GM13977 (cell line): ENCODE measurements around the gene GPR152.
"Not testable (repeated sequence)": the region's sequence is repeated elsewhere in the genome, so short reads cannot be mapped to it uniquely, and the experiment has no call there.

ENCODE experiments used
- DNase-seq: peaks from one replicate; pipeline ENCODE4 v3.0.0; 2012; ENCODE audit warnings: low spot score
- in situ Hi-C: fragments of 300-500 bp; cut with MboI; formaldehyde crosslinking; loops from one replicate; pipeline ENCODE4 v1.12.0; 2022; ENCODE audit warnings: low sequenced_read_pairs, low pct_unique_long_range_greater_than_20kb, mixed read lengths, inconsistent platforms; ENCODE audit not compliant: unreplicated experiment
- TF ChIP-seq, protein P1 (sequence below): IDR thresholded peaks from 2 replicates; pipeline ENCODE4 v1.5.1; 2012; ENCODE audit warnings: mild to moderate bottlenecking, control low read depth; ENCODE audit not compliant: insufficient read depth; ENCODE audit errors: extremely low read depth, missing control alignments

The GPR152 gene

DNA sequence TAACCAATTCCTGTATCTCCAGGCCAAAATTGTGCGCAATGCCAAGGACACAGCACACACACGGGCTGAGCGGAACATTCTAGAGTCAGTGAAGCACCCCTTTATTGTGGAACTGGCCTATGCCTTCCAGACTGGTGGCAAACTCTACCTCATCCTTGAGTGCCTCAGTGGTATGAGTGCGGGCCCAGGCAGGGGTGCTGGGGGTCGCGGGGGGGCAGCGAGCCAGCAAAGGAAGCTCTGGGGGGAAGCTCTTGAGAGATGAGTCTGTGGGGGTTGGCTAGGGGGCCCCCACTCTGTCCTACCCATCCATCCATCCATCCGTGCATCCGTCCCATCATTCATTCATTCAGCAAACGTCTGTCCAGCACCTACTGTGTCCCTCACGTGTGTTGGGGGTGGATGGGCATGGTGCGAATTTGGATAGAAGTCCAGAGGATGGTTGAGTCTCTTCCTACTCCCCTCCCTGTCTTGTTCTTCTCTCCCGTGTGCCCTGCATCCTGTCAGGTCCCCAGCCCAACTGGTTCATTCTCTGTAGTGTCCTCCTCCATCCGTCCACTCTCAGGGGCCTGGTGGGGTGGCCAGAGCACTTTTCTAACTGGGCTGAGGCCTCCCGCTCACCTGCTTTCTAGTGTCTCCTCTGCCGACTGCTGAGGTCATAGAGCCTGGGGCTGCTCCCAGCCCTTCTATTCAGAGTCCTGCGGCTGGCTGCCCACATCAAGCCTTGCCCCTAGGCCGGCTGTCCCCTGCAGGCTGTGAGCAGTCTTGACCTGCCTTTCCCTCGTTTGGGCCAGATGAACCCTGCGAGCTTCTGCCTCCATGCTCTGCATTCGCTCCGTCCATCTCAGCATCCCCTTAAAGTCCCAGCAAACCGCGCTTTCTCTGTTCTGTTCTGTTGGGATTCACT, 20.9 kb downstream of the GPR152 start:
- TF ChIP-seq, protein P1, sequence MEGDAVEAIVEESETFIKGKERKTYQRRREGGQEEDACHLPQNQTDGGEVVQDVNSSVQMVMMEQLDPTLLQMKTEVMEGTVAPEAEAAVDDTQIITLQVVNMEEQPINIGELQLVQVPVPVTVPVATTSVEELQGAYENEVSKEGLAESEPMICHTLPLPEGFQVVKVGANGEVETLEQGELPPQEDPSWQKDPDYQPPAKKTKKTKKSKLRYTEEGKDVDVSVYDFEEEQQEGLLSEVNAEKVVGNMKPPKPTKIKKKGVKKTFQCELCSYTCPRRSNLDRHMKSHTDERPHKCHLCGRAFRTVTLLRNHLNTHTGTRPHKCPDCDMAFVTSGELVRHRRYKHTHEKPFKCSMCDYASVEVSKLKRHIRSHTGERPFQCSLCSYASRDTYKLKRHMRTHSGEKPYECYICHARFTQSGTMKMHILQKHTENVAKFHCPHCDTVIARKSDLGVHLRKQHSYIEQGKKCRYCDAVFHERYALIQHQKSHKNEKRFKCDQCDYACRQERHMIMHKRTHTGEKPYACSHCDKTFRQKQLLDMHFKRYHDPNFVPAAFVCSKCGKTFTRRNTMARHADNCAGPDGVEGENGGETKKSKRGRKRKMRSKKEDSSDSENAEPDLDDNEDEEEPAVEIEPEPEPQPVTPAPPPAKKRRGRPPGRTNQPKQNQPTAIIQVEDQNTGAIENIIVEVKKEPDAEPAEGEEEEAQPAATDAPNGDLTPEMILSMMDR, result no peak
- DNase-seq, result no peak
- in situ Hi-C loops, result no loop called here

DNA sequence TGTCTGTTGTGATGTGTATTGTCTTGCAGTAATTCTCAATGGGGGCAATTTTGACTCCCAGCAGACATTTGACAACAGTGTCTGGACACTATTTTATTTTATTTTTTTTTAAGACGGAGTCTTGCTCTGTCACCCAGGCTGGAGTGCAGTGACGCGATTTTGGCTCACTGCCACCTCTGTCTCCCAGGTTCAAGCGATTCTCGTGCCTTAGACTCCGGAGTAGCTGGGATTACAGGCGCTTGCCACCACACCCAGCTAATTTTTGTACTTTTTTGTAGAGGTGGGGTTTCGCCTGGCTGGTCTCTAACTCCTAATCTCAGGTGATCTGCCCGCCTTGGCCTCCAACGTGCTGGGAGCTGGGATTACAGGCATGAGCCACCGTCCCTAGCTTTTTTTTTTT, 22.8 kb downstream of the GPR152 start:
- TF ChIP-seq, protein P1, result no peak

DNA sequence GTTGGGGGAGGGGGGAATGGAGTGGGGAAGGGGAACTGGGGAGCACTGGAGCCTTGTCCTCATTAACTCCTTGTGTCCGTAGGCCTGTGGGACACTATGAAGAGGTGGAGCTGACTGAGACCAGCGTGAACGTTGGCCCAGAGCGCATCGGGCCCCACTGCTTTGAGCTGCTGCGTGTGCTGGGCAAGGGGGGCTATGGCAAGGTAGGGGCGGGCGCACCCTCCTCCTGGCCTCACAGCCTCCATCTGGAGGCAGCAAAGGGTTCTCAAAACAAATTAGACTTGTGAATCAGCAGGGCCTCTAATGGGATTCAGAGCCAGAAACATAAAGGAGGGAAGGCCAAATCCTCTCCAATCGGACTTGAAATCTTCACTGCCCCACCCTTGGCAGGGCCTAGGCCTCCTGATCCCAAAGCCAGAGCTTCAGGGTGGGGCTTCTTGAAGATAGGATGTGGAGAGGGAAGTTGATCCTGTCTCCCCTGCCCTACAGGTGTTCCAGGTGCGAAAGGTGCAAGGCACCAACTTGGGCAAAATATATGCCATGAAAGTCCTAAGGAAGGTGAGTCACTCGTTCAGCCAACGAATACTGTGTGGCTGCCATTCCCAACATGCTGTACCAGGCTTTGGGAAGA, 23.4 kb downstream of the GPR152 start:
- TF ChIP-seq, protein P1, result no peak
- no peak for DNase-seq
- in situ Hi-C loops, result no loop called here

More for the DNA sequence above, 22.8 kb downstream of the GPR152 start:
- in situ Hi-C loops, result no loop called here
- DNase-seq, result no peak

DNA sequence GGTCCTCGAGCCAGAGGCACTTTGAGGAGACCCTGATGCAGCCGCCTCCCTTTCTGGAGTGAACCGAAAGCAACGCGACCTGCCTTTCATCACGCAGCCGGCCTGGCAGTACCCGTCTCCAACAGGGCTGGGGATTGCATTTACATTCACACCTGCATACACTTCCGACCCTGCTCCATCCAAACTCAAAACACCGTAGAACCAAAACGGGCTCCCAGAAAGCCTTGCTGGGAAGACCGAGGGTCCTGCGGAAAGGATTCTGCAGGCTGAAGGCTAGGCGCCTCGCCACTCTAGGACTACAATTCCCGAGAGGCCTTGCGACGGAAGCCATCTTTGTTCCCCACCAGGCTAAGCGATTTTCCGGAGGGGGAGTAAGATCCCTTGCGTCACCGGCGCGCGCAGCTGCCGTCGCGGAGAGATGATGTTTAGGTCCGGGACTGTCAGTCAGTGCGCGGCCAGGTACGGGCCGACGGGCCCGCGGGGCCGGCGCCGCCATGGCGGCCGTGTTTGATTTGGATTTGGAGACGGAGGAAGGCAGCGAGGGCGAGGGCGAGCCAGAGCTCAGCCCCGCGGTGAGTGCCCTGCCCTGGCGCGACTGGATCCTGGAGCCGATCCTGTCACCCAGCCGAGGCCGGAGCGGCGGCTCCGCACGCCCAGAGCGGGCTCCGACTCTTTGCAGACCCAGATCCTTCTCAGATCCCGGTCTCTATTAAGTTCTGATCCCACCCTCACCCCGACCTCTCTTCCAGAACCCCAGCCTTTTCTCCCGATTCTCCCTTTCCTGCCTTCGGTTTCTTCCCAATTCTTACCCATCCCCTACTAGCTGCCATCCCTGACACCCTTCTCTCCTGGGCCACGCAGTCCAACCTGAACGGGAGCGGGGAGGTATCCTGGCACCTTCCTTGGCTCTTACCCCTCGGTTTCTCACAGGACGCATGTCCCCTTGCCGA, 24.2 kb downstream of the GPR152 start, which contains the start of gene RPS6KB2:
RPS6KB2 (plus strand) TSS at position 443 of the 950 bp plus-strand sequence; CDS start at position 495, 52 bp downstream.
- TF ChIP-seq, protein P1, result no peak
- in situ Hi-C loops, result no loop called here

DNA sequence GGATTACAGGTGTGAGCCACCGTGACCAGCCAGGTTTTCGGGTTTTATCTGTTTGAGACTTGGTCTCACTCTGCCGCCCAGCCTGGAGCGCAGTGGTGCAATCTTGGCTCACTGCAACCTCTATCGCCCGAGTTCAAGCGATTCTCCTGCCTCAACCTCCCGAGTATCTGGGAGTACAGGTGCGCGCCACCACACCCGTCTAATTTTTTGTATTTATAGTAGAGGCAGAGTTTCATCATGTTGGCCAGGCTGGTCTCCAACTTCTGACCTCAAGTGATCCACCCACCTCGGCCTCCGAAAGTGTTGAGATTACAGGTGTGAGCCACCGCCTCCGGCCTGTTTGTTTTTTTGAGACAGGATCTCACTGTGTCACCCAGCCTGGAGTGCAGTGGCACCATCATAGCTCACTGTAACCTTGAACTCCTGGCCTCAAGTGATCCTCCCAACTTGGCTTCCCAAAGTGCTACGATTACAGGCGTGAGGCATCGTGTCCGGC, 25.1 kb downstream of the GPR152 start:
- in situ Hi-C loops, DNase-seq: not testable (repeated sequence)

More for the DNA sequence above, 24.2 kb downstream of the GPR152 start, which contains the start of gene RPS6KB2:
- DNase-seq, result peak; percentile 100

DNA sequence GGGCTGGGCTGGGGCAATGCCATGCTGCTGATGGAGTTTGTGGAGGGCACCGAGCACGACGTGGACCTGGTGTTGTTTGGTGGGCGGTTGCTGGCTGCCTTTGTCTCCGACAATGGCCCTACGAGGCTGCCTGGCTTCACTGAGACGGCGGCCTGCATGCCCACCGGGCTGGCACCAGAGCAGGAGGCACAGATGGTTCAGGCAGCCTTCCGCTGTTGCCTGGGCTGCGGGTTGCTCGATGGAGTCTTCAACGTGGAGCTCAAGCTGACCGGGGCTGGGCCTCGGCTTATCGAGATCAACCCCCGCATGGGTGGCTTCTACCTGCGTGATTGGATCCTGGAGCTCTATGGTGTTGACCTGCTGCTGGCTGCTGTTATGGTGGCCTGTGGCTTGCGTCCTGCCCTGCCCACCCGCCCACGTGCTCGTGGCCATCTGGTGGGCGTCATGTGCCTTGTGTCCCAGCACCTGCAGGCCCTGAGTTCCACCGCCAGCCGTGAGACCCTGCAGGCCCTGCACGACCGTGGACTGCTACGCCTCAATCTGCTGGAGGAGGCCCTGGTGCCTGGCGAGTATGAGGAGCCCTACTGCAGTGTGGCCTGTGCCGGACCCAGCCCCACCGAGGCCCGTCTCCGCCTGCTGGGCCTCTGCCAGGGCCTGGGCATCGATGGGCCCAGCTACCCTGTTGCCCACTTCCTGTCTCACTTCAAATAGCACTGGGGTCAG, 28.5 kb downstream of the GPR152 start:
- TF ChIP-seq, protein P1, result no peak
- in situ Hi-C loops, result no loop called here
- DNase-seq, result no peak
